Thoracic aorta (tissue), 2 donors: Measurements from ENCODE around the gene BARD1. TPM values are rescaled to one million over a fixed set of nuclear protein-coding genes. Genes with fewer than 3 reads are reported as not detected.

Experiments
- ATAC-seq: fragments of 150-250 bp; one replicate; pipeline ENCODE4 v1.8.0; 2017; ENCODE audit warnings: low read depth; ENCODE audit not compliant: insufficient number of reproducible peaks, low FRiP score
- DNase-seq: peaks from one replicate; pipeline ENCODE4 v3.0.0-alpha.2; 2020; ENCODE audit warnings: low spot score
- H3K27ac ChIP-seq, 2 donors: fragments of 200-600 bp; sonication (generic); 1 replicate in 1 of 2; 2 replicates in 1 of 2; pipeline ENCODE4 v1.5.1; 2016; ENCODE audit warnings: mild to moderate bottlenecking in 2 of 2, moderate library complexity in 2 of 2
- H3K27me3 ChIP-seq: fragments of 200-600 bp; sonication (generic); replicated peaks from 2 replicates; pipeline ENCODE4 v1.6.0; 2016; ENCODE audit warnings: mild to moderate bottlenecking; ENCODE audit not compliant: insufficient read depth
- H3K36me3 ChIP-seq: fragments of 200-600 bp; sonication (generic); one replicate; pipeline ENCODE4 v1.5.1; 2016
- H3K4me1 ChIP-seq, 2 donors: fragments of 200-600 bp; sonication (generic); 1 replicate in 1 of 2; 2 replicates in 1 of 2; pipeline versions ENCODE4 v1.5.1 to v1.6.0; 2016; ENCODE audit warnings: low read depth in 2 of 2, mild to moderate bottlenecking in 1 of 2; ENCODE audit not compliant: control insufficient read depth in 1 of 2
- H3K4me3 ChIP-seq: fragments of 200-600 bp; sonication (generic); 2 replicates; pipeline ENCODE4 v1.5.1; 2016; ENCODE audit warnings: mild to moderate bottlenecking
- H3K9me3 ChIP-seq: fragments of 200-600 bp; sonication (generic); 2 replicates; pipeline ENCODE4 v1.5.1; 2016
- total RNA-seq, 2 donors: library from RNA; depleted of rRNA; stranded (reverse); fragments of >200 nt; gene quantifications; one replicate each; pipeline versions ENCODE4 v1.1.0 to v1.2.3, GENCODE V29; 2016
- TF ChIP-seq, protein P1 (sequence below): fragments of 200-600 bp; sonication (generic); IDR thresholded peaks from one replicate; pipeline ENCODE4 v1.5.1; 2019; ENCODE audit warnings: antibody characterized with exemption

Gene BARD1
- total RNA-seq, result 10 to 100 TPM; 15.4 to 25.5 TPM

DNA sequence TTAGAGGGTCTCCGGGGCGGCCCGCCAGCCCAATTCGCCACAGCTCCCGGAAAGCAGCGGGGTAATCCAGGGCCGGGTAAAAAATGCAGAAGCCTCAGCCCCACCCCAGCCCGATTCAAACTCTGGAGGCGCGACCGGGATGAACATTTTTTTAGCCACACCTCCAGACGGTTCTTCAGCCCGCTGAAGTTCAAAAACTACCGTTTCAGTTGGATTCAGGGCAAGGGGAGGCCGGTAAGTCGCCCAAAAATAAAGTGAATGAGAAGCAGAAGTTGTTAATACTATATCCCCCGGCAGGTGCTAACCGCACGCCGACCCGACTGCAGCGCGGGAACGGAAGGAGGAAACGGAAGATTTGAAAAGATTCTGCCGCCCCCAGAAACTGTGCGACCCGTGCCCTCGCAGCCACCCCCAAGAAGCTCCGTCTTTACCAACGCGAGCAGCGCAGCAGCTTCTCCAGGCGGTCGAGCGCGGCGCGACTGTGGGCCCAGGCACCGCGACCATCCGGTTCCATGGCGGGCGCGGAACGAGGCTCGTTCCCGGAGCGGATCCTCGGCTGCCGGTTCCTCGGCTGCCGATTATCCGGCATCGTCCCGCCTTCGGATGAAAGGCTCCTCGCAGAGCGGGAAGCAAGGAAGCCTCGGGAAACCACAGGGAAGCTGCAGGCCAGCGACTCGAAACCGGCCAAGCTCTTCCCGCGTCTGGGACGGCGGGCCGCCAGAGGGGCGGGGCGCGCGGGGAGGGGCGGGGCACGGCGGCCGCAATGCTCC is at the start of gene BARD1:
BARD1 (minus strand) TSS at position 703 of the 770 bp plus-strand sequence; CDS start at position 589, 114 bp downstream.
- ATAC-seq, result no peak
- H3K9me3 ChIP-seq, result no peaks in the 10 kb centered on the region
- no peaks in the 10 kb centered on the region for H3K36me3 ChIP-seq
- peaks cover 9 to 29% of the 10 kb centered on the region in 2 donors for H3K4me1 ChIP-seq
- TF ChIP-seq, protein P1, sequence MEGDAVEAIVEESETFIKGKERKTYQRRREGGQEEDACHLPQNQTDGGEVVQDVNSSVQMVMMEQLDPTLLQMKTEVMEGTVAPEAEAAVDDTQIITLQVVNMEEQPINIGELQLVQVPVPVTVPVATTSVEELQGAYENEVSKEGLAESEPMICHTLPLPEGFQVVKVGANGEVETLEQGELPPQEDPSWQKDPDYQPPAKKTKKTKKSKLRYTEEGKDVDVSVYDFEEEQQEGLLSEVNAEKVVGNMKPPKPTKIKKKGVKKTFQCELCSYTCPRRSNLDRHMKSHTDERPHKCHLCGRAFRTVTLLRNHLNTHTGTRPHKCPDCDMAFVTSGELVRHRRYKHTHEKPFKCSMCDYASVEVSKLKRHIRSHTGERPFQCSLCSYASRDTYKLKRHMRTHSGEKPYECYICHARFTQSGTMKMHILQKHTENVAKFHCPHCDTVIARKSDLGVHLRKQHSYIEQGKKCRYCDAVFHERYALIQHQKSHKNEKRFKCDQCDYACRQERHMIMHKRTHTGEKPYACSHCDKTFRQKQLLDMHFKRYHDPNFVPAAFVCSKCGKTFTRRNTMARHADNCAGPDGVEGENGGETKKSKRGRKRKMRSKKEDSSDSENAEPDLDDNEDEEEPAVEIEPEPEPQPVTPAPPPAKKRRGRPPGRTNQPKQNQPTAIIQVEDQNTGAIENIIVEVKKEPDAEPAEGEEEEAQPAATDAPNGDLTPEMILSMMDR, result peak; percentile 10
- H3K27ac ChIP-seq, result peak within 1 kb of the TSS; percentile 85 to 96
- DNase-seq, result no peak
- no peaks in the 10 kb centered on the region for H3K27me3 ChIP-seq
- H3K4me3 ChIP-seq, result peak within 1 kb of the TSS; percentile 98

DNA sequence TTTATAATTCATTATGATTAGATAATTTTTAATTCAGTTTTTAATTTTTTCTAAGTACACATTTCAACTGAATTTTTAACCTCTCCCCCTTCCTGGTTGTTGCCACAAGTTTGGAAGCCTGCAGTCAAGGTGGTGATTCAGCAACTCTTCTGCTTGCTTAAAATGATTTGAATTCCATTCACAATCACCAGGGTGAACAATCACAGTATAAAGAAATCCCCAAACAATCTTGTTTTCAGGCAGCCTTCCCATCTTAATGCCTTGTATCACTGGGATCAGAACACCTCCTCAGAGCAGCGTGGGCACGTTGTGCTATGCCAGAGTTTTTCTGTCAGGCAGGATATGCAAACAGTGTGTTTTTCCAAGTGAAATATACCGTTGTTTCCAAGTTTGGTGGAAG is 46.7 kb upstream of the BARD1 start:
- Histone ChIP-seq H3K4me1 (no peaks in the 10 kb centered on the region), H3K36me3 (no peaks in the 10 kb centered on the region), H3K27me3 (no peaks in the 10 kb centered on the region), H3K9me3 (no peaks in the 10 kb centered on the region), H3K4me3 (no peak overlapping the region), H3K27ac (no peak overlapping the region)
- DNase-seq (no peak), ATAC-seq (no peak)
- TF ChIP-seq, protein P1, result no peak

DNA sequence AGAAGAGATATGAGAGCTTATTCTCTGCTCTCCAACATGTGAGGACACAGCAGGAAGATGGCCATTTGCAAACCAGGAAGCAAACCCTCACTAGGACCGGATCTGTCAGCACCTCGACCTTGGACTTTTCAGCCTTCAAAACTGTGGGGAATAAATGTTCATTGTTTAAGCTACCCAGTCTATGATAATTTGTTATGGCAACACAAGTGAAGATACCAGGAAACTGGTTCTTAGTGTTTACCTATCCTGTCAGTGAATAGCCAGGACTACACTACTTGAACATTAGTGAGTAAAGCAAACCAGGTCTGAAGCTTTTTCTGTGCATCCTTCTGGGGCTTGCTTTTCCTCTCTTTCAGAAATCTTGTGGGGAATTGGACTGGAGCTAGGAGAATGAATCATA is 44.4 kb upstream of the BARD1 start:
- no peaks in the 10 kb centered on the region for H3K4me1 ChIP-seq
- H3K36me3 ChIP-seq, result no peaks in the 10 kb centered on the region
- ATAC-seq (no peak), DNase-seq (no peak)
- H3K4me3 ChIP-seq, result no peak overlapping the region
- no peak overlapping the region for H3K27ac ChIP-seq
- no peaks in the 10 kb centered on the region for H3K9me3 ChIP-seq
- TF ChIP-seq, protein P1, result no peak
- no peaks in the 10 kb centered on the region for H3K27me3 ChIP-seq

DNA sequence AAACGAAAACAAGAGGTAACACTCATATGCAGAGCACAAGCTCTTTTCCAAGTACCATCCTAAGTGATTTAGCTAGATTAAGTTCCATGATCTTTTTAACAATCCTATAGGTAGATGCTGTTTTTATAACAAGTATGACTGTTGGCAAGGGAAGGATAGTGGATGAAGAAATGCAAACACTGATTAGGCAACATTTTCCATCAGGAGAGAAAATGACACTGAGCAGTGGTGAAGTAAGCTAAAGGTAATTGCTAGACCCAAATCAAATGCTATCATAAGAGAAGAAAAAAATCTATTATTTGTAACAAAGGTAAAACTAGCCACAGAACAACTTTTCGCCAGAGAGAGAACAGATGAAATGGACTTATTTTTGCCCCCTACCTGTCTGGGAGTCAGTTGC is 34.3 kb upstream of the BARD1 start:
- TF ChIP-seq, protein P1, result no peak
- no peaks in the 10 kb centered on the region for H3K4me1 ChIP-seq
- ATAC-seq (no peak), DNase-seq (no peak)
- H3K36me3 ChIP-seq, result no peaks in the 10 kb centered on the region
- no peaks in the 10 kb centered on the region for H3K27me3 ChIP-seq
- no peak overlapping the region for H3K27ac ChIP-seq
- peaks cover 4% of the 10 kb centered on the region for H3K9me3 ChIP-seq
- no peak overlapping the region for H3K4me3 ChIP-seq

DNA sequence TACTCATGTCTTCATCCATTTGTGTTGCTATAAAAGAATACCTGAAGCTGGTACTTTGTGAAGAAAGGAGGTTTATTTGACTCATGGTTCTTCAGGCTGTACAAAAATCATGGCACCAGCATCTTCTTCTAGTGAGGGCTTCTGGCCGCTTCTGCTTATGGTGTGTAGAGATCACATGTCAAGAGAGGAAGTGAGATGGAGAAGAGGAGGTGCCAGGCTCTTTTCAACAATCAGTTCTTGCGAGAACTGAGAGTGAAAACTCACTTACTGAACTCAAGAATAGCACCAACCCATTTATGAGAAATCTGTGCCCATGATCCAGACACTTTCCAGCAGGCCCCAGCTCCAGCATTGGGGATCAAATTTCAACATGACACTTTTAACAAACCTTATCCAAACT is 30.0 kb upstream of the BARD1 start:
- no peaks in the 10 kb centered on the region for H3K27me3 ChIP-seq
- peaks cover 4% of the 10 kb centered on the region for H3K9me3 ChIP-seq
- ATAC-seq (no peak), DNase-seq (no peak)
- TF ChIP-seq, protein P1, result no peak
- no peaks in the 10 kb centered on the region for H3K36me3 ChIP-seq
- no peak overlapping the region for H3K4me3 ChIP-seq
- H3K4me1 ChIP-seq, result no peaks in the 10 kb centered on the region
- H3K27ac ChIP-seq, result no peak overlapping the region
